HG03342 (cell line): ENCODE data around the gene ANKRD33B.
"Not testable (repeated sequence)": the region's sequence is repeated elsewhere in the genome, so short reads cannot be mapped to it uniquely, and the experiment has no call there.

Experiments
- ATAC-seq: cut with Tn5 transposase; IDR thresholded peaks from one replicate; pipeline ENCODE4 v1.9.1; 2021; ENCODE audit warnings: mild to moderate bottlenecking, moderate library complexity; ENCODE audit not compliant: unreplicated experiment

Gene ANKRD33B

GRCh38 chr5:10612251-10612650, 48.4 kb downstream of the ANKRD33B start:
- no peak for ATAC-seq

DNA sequence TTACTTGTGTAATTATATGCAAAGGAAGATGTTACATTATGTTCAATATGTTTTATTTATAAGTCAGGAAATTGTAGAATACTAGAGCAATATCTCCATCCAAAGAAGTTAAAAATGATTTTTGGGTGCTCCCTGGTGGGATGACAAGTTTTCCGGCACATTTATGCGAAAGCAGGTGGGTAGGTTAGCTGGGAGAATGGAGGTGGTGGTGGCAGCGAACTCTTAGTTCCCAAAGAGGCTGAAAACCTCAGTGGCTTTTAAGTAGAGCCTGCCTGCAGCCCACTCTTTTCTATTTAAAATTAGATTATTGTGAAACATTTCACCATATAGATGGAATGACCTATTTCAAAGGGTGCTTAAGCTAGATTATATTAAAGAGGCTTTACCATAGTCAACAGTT, 51.8 kb downstream of the ANKRD33B start:
- ATAC-seq: no peak

- ATAC-seq: no peak
Observed at GRCh38 chr5:10617103-10617502, 53.2 kb downstream of the ANKRD33B start.

GRCh38 chr5:10618311-10618710, 54.4 kb downstream of the ANKRD33B start:
- ATAC-seq: no peak

GRCh38 chr5:10619649-10620048, 55.8 kb downstream of the ANKRD33B start:
- no peak for ATAC-seq

DNA sequence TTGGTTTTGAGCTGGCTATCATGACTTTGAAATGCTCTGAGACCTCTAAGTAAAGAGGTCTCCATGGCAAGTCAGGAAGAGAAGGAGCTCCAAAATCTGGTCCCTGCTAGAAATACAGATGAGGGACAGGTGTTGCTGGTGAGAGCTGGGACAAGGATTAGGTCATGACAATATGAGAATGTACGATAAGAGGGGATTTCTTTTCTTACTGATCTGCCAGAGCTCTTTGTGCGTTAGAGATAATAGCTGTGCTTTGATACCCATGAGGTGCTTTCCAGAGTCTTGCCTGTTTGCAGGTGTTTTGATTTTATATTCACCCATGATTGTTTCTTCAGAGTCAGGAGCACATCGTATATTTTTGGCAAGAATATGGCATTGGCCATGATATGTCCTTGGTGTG, 56.5 kb downstream of the ANKRD33B start:
- ATAC-seq: no peak

GRCh38 chr5:10621832-10622231, 58.0 kb downstream of the ANKRD33B start:
- no peak for ATAC-seq

DNA sequence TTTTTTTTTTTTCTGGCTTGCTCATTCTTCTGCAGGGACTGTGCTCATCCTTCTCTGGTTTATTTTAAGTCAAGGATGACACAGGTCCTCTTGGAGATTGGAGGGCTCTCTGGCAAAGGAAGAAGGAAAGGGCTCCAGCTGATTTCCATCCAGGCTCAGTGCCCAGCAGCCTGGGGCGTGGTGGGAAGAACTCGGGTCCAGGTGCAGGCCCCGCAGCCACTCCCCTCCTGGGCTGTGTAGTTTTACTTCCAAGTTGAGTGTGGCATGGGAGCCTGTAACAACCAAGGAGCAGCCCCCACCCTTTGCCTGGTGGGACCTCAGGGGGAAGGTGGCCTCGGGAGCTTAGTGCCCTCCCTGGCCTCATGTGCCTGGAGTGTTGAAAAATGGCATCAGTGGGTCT, 58.9 kb downstream of the ANKRD33B start:
- ATAC-seq: no peak

GRCh38 chr5:10623305-10623910, 59.5 kb downstream of the ANKRD33B start:
- no peak for ATAC-seq

DNA sequence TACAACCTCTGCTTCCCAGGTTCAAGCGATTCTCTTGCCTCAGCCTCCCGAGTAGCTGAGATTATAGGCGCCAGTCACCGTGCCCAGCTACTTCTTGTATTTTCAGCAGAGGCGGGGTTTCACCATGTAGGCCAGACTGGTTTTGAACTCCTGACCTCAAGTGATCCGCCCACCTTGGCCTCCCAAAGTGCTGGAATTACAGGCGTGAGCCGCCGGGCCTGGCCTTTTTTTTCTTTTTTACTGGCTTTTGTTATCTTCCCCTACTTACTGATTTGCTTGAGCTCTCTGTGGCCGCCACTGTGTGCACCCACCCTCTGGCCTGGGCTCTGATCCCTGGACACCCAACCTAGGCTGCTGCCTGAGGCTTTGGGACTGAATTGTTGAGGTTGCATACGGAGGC, 60.3 kb downstream of the ANKRD33B start:
- ATAC-seq: no peak

DNA sequence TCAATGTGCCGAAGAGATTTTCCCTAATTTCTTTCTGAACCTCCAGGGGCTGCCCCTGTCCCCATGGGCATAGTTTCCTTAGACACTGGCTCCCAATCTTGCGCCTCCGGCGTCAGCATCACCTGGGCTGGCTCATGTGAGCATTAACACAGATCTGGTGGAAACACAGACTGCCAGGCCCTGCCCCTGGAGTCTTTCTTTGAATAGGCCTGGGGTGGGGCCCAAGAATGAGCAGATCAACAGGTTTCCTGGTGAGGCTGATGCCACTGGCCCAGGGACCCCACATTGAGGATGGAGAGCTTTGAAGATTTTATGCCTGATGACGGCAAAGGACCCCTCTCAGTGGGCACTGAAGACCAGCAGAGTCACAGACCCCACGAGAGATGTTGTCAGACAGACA, 60.8 kb downstream of the ANKRD33B start:
- ATAC-seq: no peak

DNA sequence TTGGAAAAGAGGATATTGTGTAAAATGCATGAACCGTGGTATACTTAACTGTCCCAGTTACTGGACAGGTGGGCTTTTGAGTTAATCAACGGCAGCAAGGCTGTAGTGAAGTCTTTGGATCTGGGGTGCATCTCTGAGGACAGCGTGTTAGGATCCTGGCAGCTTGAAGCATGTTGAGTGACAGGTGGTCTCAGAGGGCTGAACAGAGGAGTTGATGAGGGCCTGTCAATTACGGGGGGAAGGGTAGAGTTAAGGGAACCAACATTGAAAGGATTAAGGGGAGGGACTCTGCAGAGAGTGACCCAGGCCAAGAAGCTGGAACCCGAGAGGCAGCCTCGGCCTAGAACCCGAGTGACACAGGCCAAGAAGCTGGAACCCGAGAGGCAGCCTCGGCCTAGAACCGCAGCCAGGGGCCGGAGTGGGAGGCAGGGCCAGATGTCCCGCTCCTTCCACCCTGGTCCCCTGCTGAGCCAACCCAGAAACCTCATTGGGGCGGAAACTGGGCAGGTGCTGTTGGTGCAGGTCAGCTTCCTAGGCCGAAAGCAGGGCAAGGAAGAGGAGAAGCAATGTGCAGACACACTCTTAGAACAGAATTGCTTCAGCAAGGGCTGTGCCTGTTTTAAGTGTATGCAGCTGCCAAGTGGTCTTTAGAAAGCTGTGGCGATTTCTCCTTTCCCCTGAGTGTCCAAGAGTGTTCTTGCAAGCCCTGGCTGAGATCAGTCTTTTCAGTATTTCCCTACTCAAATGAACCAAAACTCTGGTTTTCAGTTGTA, 62.0 kb downstream of the ANKRD33B start:
- ATAC-seq: no peak

GRCh38 chr5:10626473-10627013, 62.7 kb downstream of the ANKRD33B start:
- no peak for ATAC-seq

GRCh38 chr5:10627160-10627701, 63.4 kb downstream of the ANKRD33B start:
- ATAC-seq: peak; percentile 4

GRCh38 chr5:10628601-10629000, 64.7 kb downstream of the ANKRD33B start:
- ATAC-seq: no peak

- no peak for ATAC-seq
Observed at GRCh38 chr5:10629682-10630081, 65.8 kb downstream of the ANKRD33B start.

DNA sequence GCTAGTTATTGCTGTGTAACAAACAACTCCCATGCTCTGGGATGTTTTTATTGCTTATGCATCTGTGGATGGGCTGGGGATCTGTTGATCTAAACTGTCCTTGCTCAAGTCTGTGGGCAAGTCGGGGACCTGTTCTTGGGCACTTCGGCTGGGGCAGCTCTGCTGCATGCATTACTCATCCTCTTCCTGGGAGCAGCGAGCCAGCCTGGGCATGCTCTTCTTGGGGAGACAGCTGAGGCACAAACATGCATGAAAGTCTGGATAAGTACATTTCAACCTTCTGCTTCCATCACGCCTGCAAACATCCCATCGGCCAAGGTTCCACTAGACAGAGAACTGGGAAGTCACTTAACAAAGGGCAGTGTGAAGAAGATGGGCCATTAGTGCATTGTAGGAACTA, 66.3 kb downstream of the ANKRD33B start:
- ATAC-seq: no peak

GRCh38 chr5:10630744-10631143, 66.9 kb downstream of the ANKRD33B start:
- not testable (repeated sequence) for ATAC-seq

DNA sequence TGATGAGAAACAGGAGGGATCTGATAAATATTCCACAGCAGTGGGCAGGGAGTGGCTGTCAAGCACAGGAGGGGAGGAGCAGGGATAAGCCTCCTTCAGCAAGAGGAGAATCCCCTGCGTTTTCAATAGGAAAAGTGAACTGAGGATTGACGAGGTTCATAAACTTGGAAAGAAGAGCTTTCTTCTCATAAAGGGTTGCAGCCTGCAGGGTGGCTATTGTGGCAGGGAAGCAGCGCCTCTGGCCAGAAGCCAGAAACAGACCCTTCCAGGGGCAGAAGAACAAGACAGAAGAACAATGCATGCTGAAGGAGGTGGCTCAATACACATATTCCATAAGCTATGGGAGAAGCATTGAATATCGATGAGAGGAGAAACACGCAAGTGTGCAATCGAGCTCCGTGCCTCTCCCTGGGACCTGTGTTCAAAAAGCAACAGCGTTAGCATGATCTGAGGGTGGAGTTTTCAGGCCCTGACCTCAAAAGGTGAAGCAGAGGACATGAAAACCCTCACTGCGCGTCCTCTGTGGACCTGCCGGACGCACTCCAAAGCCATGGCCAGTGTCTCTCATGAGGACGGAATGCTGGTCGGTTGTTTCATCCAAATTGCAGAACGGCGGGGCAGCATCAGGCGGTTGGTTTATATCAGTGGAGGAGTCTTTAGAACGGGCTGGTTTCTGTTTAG, 67.6 kb downstream of the ANKRD33B start:
- peak; percentile 2 for ATAC-seq

- peak; percentile 42 for ATAC-seq
Observed at GRCh38 chr5:10632110-10632761, 68.4 kb downstream of the ANKRD33B start.
